Stimulated activated CD8-positive, alpha-beta memory T cell treated with anti-CD3 and anti-CD28 coated beads, Interleukin-2, amount 100 ng/mL, for 48 hours (primary cell): ENCODE measurements around the gene VTCN1.

Source experiments
- DNase-seq, 2 donors: peaks; one replicate each; pipeline ENCODE4 v3.0.0-alpha.2; 2020; ENCODE audit warnings: low read depth in 2 of 2

Gene VTCN1

GRCh38 chr1:117209094-117209493 lies 1.6 kb downstream of the VTCN1 start:
- no peak for DNase-seq

DNA sequence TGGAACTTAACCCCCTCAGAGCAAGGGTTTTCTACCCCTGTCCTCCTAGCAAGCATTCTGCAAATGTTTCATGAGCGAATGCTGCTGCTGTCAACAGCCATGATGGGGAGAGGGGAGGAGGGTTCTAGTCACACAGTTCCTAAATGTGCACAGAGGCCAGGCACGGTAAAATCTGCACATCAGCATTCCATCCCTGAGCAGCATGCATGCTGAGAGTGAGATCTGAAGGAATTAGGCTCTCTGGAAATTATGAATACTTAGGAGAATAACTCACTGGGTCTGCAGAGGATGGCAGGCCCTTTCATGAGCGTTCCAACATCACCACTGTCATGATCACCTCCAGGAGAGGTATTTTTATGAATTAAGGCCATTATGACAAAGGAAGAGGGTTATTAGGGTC lies 2.1 kb downstream of the VTCN1 start:
- DNase-seq = no peak

DNA sequence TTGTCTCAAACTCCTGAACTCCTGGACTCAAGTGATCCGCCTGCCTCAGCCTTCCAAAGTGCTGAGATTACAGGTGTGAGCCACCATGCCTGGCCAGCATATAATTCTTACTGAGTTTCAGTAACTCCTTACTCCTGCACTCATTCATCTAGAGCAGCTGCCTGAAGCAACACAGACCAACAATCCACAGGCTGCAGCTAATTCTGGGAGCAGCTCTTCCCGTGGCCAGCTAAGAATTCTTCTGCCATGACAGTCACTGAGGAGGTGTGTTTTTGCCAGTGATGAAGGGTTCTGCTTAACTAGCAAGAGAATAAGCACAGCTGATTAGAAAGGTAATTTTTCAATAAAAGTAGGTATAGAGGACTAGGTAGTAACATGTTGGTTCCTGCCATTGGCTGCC lies 5.4 kb downstream of the VTCN1 start:
- no peak for DNase-seq

- no peak for DNase-seq
These were observed 8.9 kb downstream of the VTCN1 start for GRCh38 chr1:117201808-117202207.

DNA sequence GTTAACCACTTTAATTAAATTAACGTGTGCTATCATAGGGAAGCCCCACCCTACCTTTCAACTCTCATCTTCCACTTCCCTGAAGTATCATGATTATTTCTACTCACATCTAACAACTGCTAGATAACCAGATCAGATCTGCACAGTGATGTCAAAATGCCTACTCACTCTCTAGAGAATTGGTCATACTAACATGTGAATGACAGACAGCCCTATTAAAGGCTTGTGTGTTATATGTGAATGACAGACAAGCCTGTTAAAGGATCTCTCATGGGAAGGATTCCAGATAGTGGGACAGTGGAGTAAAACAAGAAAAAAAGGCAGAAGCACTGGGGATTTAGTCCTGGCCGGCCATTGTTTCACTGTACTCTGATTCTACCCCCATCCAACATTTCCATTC lies 12.6 kb downstream of the VTCN1 start:
- no peak for DNase-seq

- DNase-seq = no peak
These were observed 21.0 kb downstream of the VTCN1 start for GRCh38 chr1:117189726-117190125.

DNA sequence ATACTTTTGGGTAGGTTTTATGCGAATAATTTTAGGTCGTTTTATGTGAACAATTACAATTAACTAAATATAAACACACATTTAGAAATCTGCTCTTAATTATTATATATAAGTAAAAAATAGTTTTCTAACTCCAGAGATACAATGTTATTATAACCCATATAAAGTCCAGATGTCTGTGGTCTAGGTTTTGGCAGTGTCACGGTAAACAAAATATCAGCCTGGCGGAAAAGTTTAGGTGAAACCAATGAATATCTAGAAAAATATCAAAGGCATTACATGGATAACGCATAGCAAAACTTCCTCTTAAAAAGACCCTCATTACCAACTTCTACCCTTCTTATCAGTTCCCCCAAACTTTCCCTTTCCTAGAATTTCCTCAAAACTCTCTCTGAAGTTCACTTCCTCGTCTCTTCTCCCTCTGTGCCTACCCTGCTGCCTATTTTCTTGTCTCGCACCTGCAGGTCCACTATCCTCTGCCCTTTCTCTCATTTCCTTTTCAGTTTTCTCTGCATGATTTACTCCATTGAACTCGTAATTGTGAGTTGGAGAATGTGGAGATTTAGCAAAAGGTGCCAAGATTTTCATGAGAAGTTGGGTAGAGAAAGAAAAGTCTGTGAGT lies 21.8 kb downstream of the VTCN1 start:
- no peak for DNase-seq

- no peak for DNase-seq
These were observed 22.4 kb downstream of the VTCN1 start for GRCh38 chr1:117188170-117188815.

DNA sequence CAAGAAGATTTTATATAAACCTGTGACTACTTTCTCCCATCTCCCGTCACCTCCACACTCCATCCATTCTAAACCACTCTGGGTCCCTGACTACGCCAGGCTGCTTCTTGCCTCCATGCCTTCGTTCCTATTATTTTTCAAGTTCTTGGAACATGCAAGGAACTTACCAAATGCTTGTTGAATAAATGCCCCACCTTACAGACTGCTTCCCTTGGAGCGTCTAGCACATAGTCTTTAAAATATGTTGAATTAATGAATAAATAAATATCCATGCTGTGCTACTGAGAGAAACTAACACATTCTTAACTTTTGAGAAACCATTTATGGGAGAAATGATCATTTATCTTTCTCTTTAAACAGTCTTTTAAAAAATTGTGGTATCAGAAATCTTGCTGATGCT lies 27.6 kb downstream of the VTCN1 start:
- DNase-seq = no peak

DNA sequence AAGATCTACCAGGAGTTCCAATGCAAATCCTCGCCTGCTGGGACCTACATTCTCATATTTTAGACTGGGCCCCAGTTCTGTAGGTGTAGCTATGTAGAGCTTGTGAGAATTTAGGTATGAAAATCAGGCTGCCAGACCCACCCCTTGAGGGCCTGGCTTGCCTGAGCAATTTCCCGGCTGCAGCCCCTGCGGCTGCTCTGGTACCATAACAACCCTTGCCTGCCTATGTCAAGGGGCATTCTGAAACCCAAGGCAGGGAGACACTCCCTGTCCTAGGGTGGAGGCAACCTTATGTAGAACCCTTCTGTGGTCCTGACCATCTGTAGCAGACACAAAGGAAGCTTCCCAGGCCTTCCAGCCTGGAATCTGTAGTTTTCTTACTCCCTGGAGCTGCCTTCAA lies 28.4 kb downstream of the VTCN1 start:
- no peak for DNase-seq

- no peak for DNase-seq
These were observed 29.1 kb downstream of the VTCN1 start for GRCh38 chr1:117181630-117182041.

DNA sequence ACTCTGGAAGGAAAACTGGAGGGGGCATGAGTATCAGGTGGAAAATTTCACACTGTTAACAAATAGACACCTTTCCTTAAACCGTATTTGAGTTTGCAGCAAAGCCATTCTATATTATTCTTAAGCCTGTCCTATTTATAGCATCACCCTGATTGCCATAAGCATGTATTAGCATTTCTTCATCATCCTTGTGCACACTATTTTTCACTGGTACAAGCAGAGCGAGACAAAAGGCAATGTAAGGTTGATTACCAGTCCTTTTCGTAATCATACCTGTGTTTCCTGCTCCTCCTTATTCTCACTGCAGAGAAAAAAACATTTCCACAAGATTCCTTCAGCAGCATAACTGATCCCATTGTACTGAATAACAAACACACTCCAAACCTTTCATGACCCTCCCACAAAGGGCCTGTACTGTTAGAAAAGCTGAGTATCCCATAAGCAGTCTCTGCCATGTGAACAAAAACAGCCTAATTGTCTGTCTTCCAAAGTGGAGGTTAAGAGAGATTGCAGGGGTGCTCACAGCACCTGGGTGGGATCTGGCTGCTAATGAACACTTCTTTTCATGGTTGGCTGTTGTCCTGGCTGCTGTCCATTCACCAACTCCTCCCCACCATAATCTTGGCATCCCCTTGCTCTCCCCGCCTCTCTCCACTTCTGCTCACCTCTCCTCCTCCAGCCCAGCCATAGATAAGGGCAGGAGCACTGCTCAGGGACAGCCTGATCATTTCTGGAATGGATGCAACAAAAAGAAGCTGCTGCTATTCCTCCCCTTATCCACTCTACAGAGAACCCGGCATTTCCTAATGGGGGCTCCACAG lies 30.4 kb downstream of the VTCN1 start:
- DNase-seq = no peak

DNA sequence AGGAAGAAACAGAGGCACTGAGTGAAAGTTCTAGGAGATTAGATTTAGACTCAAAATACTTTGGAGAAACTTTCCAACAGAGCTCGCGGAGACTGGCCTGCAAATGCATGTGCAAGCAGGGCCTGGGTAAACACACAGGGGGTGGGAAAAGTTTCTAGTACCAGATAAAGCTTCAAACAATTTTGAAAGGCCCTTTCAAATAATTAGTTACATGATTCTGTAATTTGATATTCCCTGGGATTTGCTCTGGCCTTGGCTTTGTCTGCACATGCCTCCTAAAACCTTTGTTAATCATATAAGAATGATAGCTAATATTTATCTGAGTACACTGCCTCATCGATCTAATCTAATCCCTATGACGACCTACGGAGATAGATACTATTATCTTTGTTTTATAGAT lies 31.3 kb downstream of the VTCN1 start:
- no peak for DNase-seq

- no peak for DNase-seq
These were observed 32.0 kb downstream of the VTCN1 start for GRCh38 chr1:117178756-117179155.

- DNase-seq = no peak
These were observed 33.4 kb downstream of the VTCN1 start for GRCh38 chr1:117177376-117177775.

DNA sequence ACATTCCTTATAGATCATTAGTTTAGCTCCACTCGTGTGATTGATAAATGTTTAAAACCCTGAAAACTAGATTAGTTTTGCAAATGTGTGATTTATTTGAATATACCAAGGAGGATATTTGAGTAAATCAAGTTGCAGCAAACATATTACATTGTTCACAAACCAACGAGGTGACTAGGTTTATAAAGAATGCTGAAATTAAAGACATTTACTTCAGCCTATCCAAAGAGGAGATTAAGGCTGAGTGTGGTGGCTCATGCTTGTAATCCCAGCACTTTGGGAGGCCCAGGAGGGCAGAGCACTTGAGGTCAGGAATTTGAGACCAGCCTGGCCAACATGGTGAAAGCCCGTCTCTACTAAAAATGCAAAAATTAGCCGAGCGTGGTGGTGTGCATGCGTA lies 34.1 kb downstream of the VTCN1 start:
- no peak for DNase-seq

DNA sequence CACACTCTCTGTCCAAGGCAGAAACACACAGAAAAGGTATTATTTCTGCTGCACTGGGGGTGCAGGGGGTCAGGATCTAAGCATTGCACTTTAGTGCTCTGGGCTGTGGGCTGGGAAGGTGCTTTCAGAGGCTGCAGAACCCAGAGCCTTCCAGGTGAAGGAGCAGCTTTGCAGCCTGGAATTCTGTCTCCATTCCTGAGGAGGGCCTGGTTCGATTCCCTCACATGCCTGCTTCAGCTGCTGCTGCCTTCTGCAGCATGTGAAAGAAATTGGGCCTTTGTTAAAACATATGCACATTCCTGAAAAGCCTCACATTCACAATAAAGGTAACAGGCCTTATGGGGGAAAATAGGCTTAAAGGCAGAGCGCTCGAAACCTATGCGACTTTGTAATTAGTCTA lies 35.9 kb downstream of the VTCN1 start:
- no peak for DNase-seq

DNA sequence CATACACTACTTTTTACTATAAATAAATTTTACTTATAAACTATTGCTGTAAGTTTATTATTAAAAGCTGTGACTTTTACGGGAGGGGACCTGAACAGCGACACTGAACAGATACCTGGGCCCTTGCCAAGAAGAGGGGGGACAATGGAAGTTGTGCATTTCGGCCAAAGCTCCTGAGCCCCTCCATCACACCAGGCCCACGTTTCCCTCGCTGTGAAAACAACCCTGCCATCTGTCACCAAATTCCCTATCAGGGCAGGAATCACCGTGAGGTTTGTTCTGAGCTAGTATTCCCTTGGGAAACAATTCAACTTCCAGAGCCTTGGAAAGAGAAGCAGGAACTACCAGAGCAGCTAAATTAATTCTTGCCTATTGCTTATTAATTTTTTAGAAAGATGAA lies 37.0 kb downstream of the VTCN1 start:
- no peak for DNase-seq

DNA sequence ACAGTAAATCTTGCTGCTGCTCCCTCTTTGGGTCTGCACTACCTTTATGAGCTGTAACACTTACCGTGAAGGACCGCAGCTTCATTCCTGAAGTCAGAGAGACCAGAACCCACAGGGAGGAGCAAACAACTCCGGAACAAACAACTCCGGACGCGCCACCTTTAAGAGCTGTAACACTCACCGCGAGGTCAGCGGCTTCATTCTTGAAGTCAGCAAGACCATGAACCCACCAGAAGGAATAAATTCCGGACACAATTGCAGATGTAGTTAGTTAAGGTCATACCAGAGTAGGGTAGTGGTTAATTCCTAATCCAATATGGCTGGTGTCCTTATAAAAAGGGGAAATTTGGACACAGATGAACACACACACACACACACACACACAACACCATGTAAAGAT lies 37.7 kb downstream of the VTCN1 start:
- DNase-seq = no peak

DNA sequence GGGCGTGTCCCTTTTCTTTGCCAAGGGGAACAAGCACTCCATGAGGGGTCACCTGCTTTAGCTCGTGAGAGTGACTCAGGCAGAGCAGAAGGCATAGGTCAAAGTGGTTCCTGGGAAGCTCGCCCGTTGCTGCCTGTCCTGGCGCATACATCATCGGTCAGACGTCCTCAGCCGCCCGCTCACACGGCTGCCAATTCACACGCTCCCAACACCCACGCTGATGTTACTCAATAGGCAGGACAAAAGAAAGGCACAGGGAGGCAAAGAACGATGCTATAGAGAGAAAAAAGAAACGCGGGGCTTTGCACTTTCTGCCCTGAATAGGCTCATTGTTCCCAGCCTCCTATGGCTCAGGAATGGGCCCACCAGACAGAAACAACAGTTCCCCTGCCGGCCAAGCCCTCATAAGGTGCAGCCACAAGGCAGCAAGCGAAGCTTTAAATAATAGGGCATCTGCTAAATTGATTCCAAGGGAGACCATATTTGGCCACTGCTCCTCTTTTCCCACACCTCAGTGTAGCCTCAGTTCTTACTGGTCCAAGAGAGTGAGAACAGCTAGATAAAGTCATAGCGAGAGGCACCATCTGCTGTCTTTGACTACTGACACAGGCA lies 38.7 kb downstream of the VTCN1 start:
- no peak for DNase-seq

DNA sequence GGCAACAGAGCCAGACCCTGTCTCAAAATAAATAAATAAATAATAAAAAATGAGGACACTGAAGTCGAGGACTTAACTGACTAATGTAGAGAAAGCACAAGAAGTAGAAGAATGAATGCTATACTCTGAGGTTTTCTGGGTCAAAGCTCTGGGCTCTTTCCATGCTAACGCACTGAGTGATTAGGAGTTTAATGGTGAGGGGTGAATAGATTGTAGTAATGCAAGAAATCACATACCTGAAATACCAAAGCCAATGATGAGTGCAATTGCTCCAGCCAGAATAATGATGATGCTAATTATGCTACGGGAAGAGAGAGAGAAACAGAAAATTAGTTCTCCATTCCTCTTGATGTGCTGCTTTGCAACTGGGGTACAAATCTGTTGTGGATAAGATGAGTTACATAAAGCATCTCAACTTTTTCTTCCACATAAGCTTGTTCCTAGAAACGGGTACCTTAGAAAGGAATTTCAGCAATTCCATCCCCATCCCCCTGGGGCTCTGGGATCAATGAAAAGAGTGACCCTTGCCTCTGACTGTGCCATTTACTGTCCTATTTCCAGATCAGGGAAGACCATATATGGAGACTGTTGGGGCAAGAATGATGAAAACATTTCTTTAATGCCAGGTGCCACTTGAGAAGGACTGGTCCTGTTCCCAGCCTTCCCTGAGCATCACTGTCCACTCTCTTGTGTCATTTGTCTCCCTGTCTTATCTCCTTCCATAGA lies 40.7 kb downstream of the VTCN1 start:
- no peak for DNase-seq

GRCh38 chr1:117167402-117167801 lies 43.3 kb downstream of the VTCN1 start:
- DNase-seq = no peak
